GM18502 (cell line): Measurements from ENCODE around the gene RASSF5.

ENCODE experiments used
- ATAC-seq: cut with Tn5 transposase; IDR thresholded peaks from one replicate; pipeline ENCODE4 v1.9.1; 2021; ENCODE audit warnings: mild to moderate bottlenecking; ENCODE audit not compliant: unreplicated experiment, poor library complexity

The RASSF5 gene

GRCh38 chr1:206495011-206495461 is 12.3 kb upstream of the RASSF5 start:
- no peak for ATAC-seq

GRCh38 chr1:206495493-206496046 is 11.8 kb upstream of the RASSF5 start:
- ATAC-seq: peak; percentile 25

GRCh38 chr1:206496131-206496793 is 11.1 kb upstream of the RASSF5 start:
- ATAC-seq: peak; percentile 71

DNA sequence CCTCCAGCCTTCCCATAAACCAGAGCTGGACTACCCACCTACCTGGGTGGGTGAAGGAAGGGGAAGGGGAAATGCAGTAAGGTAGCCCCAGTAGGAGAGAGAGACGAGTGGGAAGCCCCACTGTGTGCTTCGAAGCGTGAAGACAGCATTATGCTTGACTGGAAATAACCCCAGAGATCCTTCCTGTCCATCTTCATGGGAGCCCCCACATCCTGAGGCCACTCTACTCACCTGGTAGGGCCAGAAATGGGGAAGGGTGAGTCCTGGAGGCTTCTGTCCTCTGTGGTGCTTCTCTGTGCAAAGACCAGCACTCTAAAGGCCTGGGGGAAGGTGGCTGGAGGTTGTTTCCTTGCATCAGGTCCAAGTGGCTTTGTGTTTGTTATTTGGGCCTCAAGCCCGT is 10.0 kb upstream of the RASSF5 start:
- ATAC-seq: peak; percentile 37

- ATAC-seq: no peak
Measured at GRCh38 chr1:206497774-206498173, 9.6 kb upstream of the RASSF5 start.

DNA sequence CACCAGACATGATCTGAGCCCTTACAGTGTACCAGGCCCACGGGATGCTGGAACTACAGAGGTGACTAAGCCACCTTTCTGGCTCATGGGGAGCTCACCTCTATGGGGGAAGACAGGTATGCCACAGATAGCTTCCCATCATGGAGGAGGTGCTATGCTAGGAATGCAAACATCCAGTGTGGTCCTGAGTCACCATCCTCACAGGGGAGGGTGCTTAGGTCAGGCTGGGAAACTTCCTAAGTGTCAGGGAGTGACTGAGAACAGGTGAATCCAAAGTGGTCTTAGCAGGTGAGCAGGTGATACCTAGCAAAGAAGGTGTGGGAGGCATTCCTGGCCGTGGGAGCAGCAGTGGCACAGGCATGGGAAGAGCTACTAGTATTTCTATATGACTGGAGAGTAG is 8.6 kb upstream of the RASSF5 start:
- ATAC-seq: no peak

DNA sequence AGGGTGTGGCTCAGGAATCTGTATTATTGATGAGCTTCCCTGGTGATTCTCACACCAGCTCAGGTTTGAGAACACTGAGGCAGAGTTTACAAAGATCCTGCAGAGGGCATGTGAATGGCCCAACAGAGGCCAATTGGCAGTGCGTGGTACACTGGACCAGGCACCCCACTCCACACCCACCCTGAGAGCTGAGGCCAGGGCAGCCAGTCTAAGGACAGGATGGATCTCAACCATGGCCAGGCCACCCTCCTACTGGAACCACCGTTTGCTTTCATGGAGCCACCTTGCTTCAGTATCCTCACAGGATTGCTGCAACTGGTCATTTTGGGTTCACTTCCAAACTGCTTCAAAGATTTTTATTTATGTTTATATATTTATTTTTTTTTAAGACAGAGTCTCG is 7.3 kb upstream of the RASSF5 start:
- ATAC-seq: no peak

GRCh38 chr1:206501881-206502280 is 5.5 kb upstream of the RASSF5 start:
- ATAC-seq: no peak

GRCh38 chr1:206502403-206502802 is 4.9 kb upstream of the RASSF5 start:
- ATAC-seq: no peak

GRCh38 chr1:206502812-206503211 is 4.5 kb upstream of the RASSF5 start:
- no peak for ATAC-seq

DNA sequence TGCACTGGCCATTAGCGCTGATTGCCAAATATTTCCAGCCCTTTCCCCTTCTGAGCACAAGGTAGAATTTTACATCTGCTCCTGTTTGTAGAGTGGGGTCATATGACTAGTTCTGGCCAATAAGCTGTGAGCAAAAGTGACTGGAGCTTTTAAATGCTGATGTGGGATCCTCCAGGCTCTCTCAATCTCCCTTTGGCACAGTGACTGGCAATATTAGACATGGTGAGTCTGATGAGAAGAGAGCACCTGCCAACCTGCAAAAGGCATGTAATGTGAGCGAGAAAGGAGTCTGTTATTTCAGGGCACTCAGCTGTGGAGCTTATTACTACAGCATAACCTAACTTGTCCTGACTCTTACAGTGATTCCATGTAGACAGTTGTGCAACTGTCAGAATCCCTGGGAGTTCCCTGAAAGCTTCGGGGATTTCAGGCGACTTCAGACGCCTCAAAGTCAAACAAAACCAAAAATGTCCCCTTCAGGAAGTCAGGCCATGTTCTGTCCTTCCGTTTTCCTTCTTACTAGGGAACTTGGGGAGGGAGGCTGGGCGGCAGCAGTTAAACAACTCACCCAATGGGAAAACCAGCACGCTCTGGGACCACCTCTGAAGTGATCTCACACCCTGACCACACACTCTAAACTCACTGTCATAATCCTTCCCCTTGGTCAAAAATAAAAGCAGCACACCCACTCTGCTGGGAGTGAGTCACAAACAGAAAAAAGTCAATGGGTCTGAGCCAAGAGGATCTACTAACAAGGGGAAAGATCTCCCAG is 3.6 kb upstream of the RASSF5 start:
- peak; percentile 67 for ATAC-seq

- ATAC-seq: no peak
Measured at GRCh38 chr1:206504363-206504713, 3.0 kb upstream of the RASSF5 start.

DNA sequence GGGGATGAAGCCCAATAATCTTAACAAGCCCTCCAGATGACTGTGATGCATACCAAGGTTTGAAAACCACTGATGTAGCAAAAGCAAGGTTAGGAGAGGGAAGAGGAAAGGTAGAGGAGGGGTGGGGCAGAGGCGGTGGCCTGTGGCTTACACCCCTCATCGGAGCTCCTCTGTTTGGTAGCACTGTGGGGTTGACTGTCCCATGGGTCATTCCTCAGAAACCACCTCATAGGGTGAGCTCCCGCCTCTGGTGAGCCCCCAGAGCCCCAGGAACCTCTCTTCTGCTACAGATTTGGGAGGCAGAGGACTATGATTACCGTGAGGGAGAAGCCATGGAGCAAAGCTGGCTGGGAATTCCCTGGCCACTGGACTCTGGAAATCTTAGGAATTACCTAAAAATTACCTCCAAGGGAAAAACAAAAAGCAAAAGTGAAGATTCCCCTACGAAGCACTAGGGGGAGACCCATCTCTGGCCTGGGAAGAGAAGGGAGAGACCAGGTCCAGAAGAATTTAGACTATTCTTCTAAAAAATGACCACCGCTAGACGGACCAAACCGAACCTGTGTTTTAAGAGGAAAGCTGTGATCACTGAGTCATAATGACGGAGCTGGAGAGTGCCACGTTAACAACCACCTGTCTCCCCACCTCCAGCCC is 1.5 kb upstream of the RASSF5 start:
- ATAC-seq: no peak

DNA sequence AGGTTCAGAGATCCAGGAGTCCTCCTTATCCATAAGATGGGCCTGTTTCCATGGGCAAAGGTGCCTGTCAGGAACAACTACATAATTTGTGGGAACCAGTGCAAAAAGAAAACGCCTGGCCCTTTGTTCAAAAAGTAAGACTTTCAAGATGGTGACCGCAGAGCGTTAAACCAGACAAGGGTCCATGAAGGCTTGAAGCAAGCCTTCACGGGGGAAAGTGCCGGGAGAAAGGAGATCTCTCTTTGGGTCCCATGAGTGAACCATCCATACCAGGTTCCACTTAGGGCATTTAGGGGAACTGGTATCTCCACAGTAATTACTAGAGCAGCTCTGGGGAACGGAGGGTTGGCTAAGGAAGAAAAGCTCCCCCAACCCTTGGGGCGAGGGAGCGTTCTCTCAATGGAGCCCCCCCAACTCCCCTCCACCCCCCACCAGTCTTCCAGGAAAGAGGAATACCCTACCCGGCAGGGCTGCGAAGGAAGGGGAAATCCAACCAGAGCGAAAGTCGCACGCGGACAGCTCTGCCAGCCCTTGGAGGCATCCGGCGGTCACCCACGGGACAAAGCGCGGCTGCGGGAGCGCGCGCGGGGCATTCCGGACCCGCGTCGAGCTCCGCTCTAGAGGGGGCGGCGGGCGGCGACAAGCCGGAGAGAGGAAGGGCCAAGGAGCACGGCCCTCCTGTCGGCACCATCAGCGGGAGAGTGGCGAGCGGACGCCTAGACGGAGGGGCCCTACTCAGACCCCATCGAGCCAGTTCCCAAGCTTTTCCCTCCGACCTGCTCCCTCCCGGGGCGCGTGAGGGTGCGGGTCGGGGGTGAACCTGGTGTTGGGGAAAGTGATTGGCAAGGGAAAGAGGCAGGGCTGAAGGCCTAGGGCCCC is 687 bp upstream of the RASSF5 start:
- peak; percentile 17 for ATAC-seq

- no peak for ATAC-seq
Measured at GRCh38 chr1:206508130-206508889, 979 bp downstream of the RASSF5 start.

DNA sequence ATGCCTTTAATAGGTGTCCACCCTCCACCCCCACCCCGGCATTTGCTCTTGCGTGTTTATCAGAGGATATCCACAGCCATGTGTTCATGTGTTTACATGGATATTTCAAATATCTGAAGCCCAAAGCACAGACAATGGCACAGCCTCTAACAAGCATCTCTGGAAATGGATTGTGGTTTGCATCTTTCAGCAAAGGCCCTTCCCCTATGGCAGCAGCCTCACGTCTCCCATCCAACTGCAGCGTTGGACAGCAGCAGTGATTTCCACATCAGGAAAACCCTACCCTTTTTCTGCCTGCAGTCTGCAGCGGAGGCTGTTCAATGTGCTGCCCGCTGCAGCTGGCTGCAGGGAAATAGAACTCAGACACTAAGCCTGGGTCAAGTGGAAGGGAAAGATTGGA is 1.6 kb downstream of the RASSF5 start:
- ATAC-seq: no peak

GRCh38 chr1:206509612-206510257 is 2.4 kb downstream of the RASSF5 start:
- ATAC-seq: no peak

- no peak for ATAC-seq
Measured at GRCh38 chr1:206510371-206510770, 3.0 kb downstream of the RASSF5 start.
